Measurements from ENCODE around the gene ALPG.
"Not testable (repeated sequence)": the region's sequence is repeated elsewhere in the genome, so short reads cannot be mapped to it uniquely, and the experiment has no call there.

DNA sequence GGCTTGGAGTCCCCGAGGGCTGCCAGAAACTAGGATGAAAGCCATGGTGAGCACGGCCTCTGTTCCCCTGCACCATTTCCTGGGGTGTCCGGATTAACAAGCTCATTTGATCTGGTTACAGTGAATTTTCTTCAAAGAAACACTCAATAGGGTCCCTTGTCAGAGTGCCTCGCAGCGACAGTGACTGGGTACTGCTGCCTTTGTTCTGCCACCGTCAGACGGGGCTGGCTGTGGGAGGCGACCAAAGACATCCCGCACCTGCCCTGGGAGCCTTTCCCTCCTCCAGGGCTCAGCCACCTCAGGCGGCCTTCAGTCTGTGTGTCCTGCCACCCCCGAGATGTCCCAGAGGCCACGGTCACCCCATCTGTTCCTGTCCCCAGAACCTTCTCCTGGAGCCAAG lies 36.6 kb upstream of the ALPG start:
- TF ChIP-seq, protein P1, sequence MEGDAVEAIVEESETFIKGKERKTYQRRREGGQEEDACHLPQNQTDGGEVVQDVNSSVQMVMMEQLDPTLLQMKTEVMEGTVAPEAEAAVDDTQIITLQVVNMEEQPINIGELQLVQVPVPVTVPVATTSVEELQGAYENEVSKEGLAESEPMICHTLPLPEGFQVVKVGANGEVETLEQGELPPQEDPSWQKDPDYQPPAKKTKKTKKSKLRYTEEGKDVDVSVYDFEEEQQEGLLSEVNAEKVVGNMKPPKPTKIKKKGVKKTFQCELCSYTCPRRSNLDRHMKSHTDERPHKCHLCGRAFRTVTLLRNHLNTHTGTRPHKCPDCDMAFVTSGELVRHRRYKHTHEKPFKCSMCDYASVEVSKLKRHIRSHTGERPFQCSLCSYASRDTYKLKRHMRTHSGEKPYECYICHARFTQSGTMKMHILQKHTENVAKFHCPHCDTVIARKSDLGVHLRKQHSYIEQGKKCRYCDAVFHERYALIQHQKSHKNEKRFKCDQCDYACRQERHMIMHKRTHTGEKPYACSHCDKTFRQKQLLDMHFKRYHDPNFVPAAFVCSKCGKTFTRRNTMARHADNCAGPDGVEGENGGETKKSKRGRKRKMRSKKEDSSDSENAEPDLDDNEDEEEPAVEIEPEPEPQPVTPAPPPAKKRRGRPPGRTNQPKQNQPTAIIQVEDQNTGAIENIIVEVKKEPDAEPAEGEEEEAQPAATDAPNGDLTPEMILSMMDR (optimal IDR thresholded peaks at IDR 0.05 in 1 of 3, IDR thresholded peaks at IDR 0.05 in 1 of 3, conservative IDR thresholded peaks at IDR 0.05 in 1 of 3; ENCODE audit: extremely low read depth in 1 of 3, insufficient read depth in 2 of 3, low read length in 3 of 3): not testable (repeated sequence)
- TF ChIP-seq EZH2 (IDR thresholded peaks at IDR 0.05; ENCODE audit: low read length): not testable (repeated sequence)
